Thymus (tissue), 11 donors: ENCODE results near the gene HOXB6. TPM values are rescaled to one million over a fixed set of nuclear protein-coding genes. Genes with fewer than 3 reads are reported as not detected.

Experiments used
- DNase-seq, 9 donors: peaks; one replicate each; pipeline ENCODE4 v3.0.0-alpha.2; 2013; ENCODE audit warnings: low spot score in 9 of 9, low read depth in 6 of 9, missing footprints in 1 of 9
- H3K27ac ChIP-seq, 2 donors: one replicate each; pipeline ENCODE4 v1.5.1; 2013; ENCODE audit warnings: control low read depth in 1 of 2, low read depth in 1 of 2, low read length in 1 of 2, mild to moderate bottlenecking in 1 of 2, moderate library complexity in 1 of 2
- H3K27me3 ChIP-seq, 2 donors: one replicate each; pipeline ENCODE4 v1.5.1; 2013; ENCODE audit warnings: low read length in 1 of 2; ENCODE audit not compliant: control insufficient read depth in 2 of 2, insufficient read depth in 1 of 2
- H3K36me3 ChIP-seq, 2 donors: one replicate each; pipeline ENCODE4 v1.5.1; 2013; ENCODE audit warnings: low read length in 1 of 2, mild to moderate bottlenecking in 1 of 2, moderate library complexity in 1 of 2; ENCODE audit not compliant: control insufficient read depth in 2 of 2, insufficient read depth in 2 of 2
- H3K4me1 ChIP-seq, 2 donors: one replicate each; pipeline ENCODE4 v1.5.1; 2013; ENCODE audit warnings: low read length in 2 of 2; ENCODE audit not compliant: control insufficient read depth in 2 of 2, insufficient read depth in 2 of 2
- H3K4me3 ChIP-seq, 2 donors: one replicate each; pipeline ENCODE4 v1.5.1; 2013; ENCODE audit warnings: low read length in 2 of 2, control low read depth in 1 of 2, mild to moderate bottlenecking in 1 of 2
- H3K9me3 ChIP-seq, 2 donors: one replicate each; pipeline ENCODE4 v1.5.1; 2013; ENCODE audit warnings: low read length in 1 of 2, mild to moderate bottlenecking in 1 of 2; ENCODE audit not compliant: control insufficient read depth in 2 of 2, insufficient read depth in 1 of 2
- WGBS: extraction: QIAGEN DNeasy Blood & Tissue Kit; methylation state at CpG from one replicate; pipeline ENCODE4 v1.1.7; 2013; 5-methylcytosine and 5-hydroxymethylcytosine counted together
- polyA plus RNA-seq: library from polyadenylated mRNA; stranded (reverse); fragments of 200-250 nt; gene quantifications from one replicate; pipeline ENCODE4 v1.2.3, GENCODE V29; 2013
- total RNA-seq: library from RNA; stranded (reverse); fragments of 120-200 nt; gene quantifications from one replicate; pipeline ENCODE4 v1.2.4, GENCODE V29; 2013
- donor health status: healthy.

Gene HOXB6
- total and polyA plus RNA-seq, 2 donors: 0.19 to 1.0 TPM

- H3K9me3 ChIP-seq: no peaks in the 10 kb centered on the region
- H3K36me3 ChIP-seq: no peaks in the 10 kb centered on the region
- DNase-seq: no peak
- H3K27me3 ChIP-seq: peaks cover 18 to 78% of the 10 kb centered on the region in 2 donors
- no peak overlapping the region for H3K27ac ChIP-seq
- WGBS: 92% methylated on average over 2 of the region's 2 CpGs
- H3K4me1 ChIP-seq: peaks cover 0 to 10% of the 10 kb centered on the region in 2 donors
- no peak overlapping the region for H3K4me3 ChIP-seq
Measured at GRCh38 chr17:48565022-48565554, 39.7 kb downstream of the HOXB6 start.

GRCh38 chr17:48564188-48565021 lies 40.4 kb downstream of the HOXB6 start:
- 66% methylated on average over 73 of the region's 73 CpGs for WGBS
- H3K27me3 ChIP-seq: peaks cover 12 to 72% of the 10 kb centered on the region in 2 donors

GRCh38 chr17:48563867-48564187 lies 41.0 kb downstream of the HOXB6 start:
- no peak overlapping the region for H3K27ac ChIP-seq
- H3K36me3 ChIP-seq: no peaks in the 10 kb centered on the region
- DNase-seq: no peak
- H3K4me3 ChIP-seq: no peak overlapping the region
- peaks cover 0 to 10% of the 10 kb centered on the region in 2 donors for H3K4me1 ChIP-seq
- WGBS: 86% methylated on average over 10 of the region's 10 CpGs
- H3K27me3 ChIP-seq: peaks cover 10 to 66% of the 10 kb centered on the region in 2 donors
- H3K9me3 ChIP-seq: no peaks in the 10 kb centered on the region

More at GRCh38 chr17:48564188-48565021, 40.4 kb downstream of the HOXB6 start:
- no peaks in the 10 kb centered on the region for H3K36me3 ChIP-seq
- peak in 1 of 9 donors; percentile 27 for DNase-seq
- peak overlapping the region in 1 of 2 donors; percentile 7 for H3K4me3 ChIP-seq
- peaks cover 0 to 10% of the 10 kb centered on the region in 2 donors for H3K4me1 ChIP-seq
- no peaks in the 10 kb centered on the region for H3K9me3 ChIP-seq
- no peak overlapping the region for H3K27ac ChIP-seq

- H3K9me3 ChIP-seq: no peaks in the 10 kb centered on the region
- 95% methylated on average over 6 of the region's 6 CpGs for WGBS
- H3K4me1 ChIP-seq: peaks cover 0 to 10% of the 10 kb centered on the region in 2 donors
- H3K36me3 ChIP-seq: no peaks in the 10 kb centered on the region
- no peak overlapping the region for H3K4me3 ChIP-seq
- DNase-seq: no peak
- peaks cover 10 to 64% of the 10 kb centered on the region in 2 donors for H3K27me3 ChIP-seq
- H3K27ac ChIP-seq: no peak overlapping the region
Measured at GRCh38 chr17:48563385-48563838, 41.4 kb downstream of the HOXB6 start.

- no peak overlapping the region for H3K27ac ChIP-seq
- H3K9me3 ChIP-seq: no peaks in the 10 kb centered on the region
- WGBS: 92% methylated on average over 5 of the region's 5 CpGs
- H3K4me3 ChIP-seq: no peak overlapping the region
- H3K36me3 ChIP-seq: no peaks in the 10 kb centered on the region
- H3K27me3 ChIP-seq: peaks cover 7 to 64% of the 10 kb centered on the region in 2 donors
- peaks cover 0 to 10% of the 10 kb centered on the region in 2 donors for H3K4me1 ChIP-seq
- DNase-seq: no peak
Measured at GRCh38 chr17:48562934-48563333, 41.9 kb downstream of the HOXB6 start.

GRCh38 chr17:48561884-48562810 lies 42.6 kb downstream of the HOXB6 start:
- DNase-seq: no peak
- WGBS: 72% methylated on average over 15 of the region's 15 CpGs
- peaks cover 0 to 10% of the 10 kb centered on the region in 2 donors for H3K4me1 ChIP-seq
- H3K27me3 ChIP-seq: peaks cover 7 to 61% of the 10 kb centered on the region in 2 donors
- no peaks in the 10 kb centered on the region for H3K9me3 ChIP-seq
- no peak overlapping the region for H3K4me3 ChIP-seq
- no peak overlapping the region for H3K27ac ChIP-seq
- no peaks in the 10 kb centered on the region for H3K36me3 ChIP-seq

GRCh38 chr17:48559840-48560817 lies 44.7 kb downstream of the HOXB6 start:
- whole genome bisulfite sequencing: 95% methylated on average over 14 of the region's 14 CpGs
- no peak overlapping the region for H3K4me3 ChIP-seq
- H3K36me3 ChIP-seq: no peaks in the 10 kb centered on the region
- H3K27ac ChIP-seq: no peak overlapping the region
- peaks cover 12 to 58% of the 10 kb centered on the region in 2 donors for H3K27me3 ChIP-seq
- DNase-seq: no peak
- no peaks in the 10 kb centered on the region for H3K9me3 ChIP-seq
- H3K4me1 ChIP-seq: peaks cover 0 to 15% of the 10 kb centered on the region in 2 donors

GRCh38 chr17:48559122-48559839 lies 45.5 kb downstream of the HOXB6 start:
- Histone ChIP-seq H3K9me3 (no peaks in the 10 kb centered on the region), H3K27ac (no peak overlapping the region), H3K27me3 (peaks cover 16 to 58% of the 10 kb centered on the region in 2 donors), H3K4me3 (no peak overlapping the region), H3K4me1 (peaks cover 0 to 16% of the 10 kb centered on the region in 2 donors), H3K36me3 (no peaks in the 10 kb centered on the region)
- DNase-seq: no peak
- 94% methylated on average over 16 of the region's 16 CpGs for WGBS
